Natural killer cell (primary cell): Measurements from ENCODE around the gene PNKD. TPM values are rescaled to one million over a fixed set of nuclear protein-coding genes. Genes with fewer than 3 reads are reported as not detected.

Source experiments
- ATAC-seq, 3 donors: fragments of 150-1000 bp in 2 of 3; fragments of 200-7000 bp in 1 of 3; cut with Tn5 transposase; 1 replicate in 1 of 3; 2 replicates in 2 of 3; pipeline ENCODE4 v1.10.0; 2021; ENCODE audit warnings: mild to moderate bottlenecking in 2 of 3, moderate library complexity in 2 of 3
- DNase-seq, 2 donors: peaks; one replicate each; pipeline versions ENCODE4 v3.0.0 to v3.0.0-alpha.2; 2013 to 2021; ENCODE audit warnings: mixed read lengths in 1 of 2
- H3K27ac ChIP-seq: one replicate; pipeline ENCODE4 v1.5.1; 2013; ENCODE audit warnings: mild to moderate bottlenecking, low read length
- H3K27me3 ChIP-seq: one replicate; pipeline ENCODE4 v1.6.1; 2013; ENCODE audit warnings: low read length; ENCODE audit not compliant: control insufficient read depth, insufficient read depth
- H3K36me3 ChIP-seq: one replicate; pipeline ENCODE4 v1.6.1; 2013; ENCODE audit warnings: low read length; ENCODE audit not compliant: control insufficient read depth, insufficient read depth
- H3K4me1 ChIP-seq: one replicate; pipeline ENCODE4 v1.6.1; 2013; ENCODE audit warnings: low read length; ENCODE audit not compliant: control insufficient read depth, insufficient read depth
- H3K4me3 ChIP-seq: one replicate; pipeline ENCODE4 v1.5.1; 2013; ENCODE audit warnings: low read length
- H3K9me3 ChIP-seq: one replicate; pipeline ENCODE4 v1.6.1; 2013; ENCODE audit warnings: low read length; ENCODE audit not compliant: control insufficient read depth, insufficient read depth
- H3K27ac Mint-ChIP-seq, 2 donors: one replicate each; pipeline ENCODE4 v1.8.0; 2022; ENCODE audit warnings: mild to moderate bottlenecking in 2 of 2, mixed read lengths in 2 of 2, moderate library complexity in 1 of 2
- H3K27me3 Mint-ChIP-seq, 2 donors: one replicate each; pipeline ENCODE4 v1.8.0; 2022; ENCODE audit warnings: low read depth in 2 of 2, mixed read lengths in 2 of 2
- H3K36me3 Mint-ChIP-seq: one replicate; pipeline ENCODE4 v1.8.0; 2022; ENCODE audit warnings: mixed read lengths
- H3K4me1 Mint-ChIP-seq, 2 donors: one replicate each; pipeline ENCODE4 v1.8.0; 2022; ENCODE audit warnings: mixed read lengths in 2 of 2
- H3K4me3 Mint-ChIP-seq: one replicate; pipeline ENCODE4 v1.8.0; 2022; ENCODE audit warnings: mild to moderate bottlenecking, moderate library complexity, mixed read lengths
- H3K9me3 Mint-ChIP-seq, 2 donors: one replicate each; pipeline ENCODE4 v1.8.0; 2022; ENCODE audit warnings: mixed read lengths in 2 of 2
- CTCF ChIP-seq: fragments of 200-600 bp; IDR thresholded peaks from one replicate; pipeline ENCODE4 v1.8.0; 2022; ENCODE audit warnings: antibody characterized with exemption
- WGBS: methylation state at CpG from one replicate; pipeline ENCODE4 v1.1.7; 2013; ENCODE audit warnings: missing lambda C conversion rate; ENCODE audit not compliant: insufficient coverage; 5-methylcytosine and 5-hydroxymethylcytosine counted together
- intact Hi-C: fragments of 100-400 bp; cut with micrococcal nuclease; formaldehyde crosslinking; loops from one replicate; pipeline ENCODE4 v1.14.2; 2022
- total RNA-seq, 4 donors: library from RNA; stranded (reverse); fragments of 120-200 nt in 1 of 4; gene quantifications; one replicate each; pipeline versions ENCODE4 v1.2.3 to v1.2.4, GENCODE V29; 2013 to 2022

Gene PNKD
- total RNA-seq, 3 donors from 2014 or later (not counting 1 experiment from before 2014, with no cell fraction given), result 18.8 to 21.3 (median 18.9) TPM

DNA sequence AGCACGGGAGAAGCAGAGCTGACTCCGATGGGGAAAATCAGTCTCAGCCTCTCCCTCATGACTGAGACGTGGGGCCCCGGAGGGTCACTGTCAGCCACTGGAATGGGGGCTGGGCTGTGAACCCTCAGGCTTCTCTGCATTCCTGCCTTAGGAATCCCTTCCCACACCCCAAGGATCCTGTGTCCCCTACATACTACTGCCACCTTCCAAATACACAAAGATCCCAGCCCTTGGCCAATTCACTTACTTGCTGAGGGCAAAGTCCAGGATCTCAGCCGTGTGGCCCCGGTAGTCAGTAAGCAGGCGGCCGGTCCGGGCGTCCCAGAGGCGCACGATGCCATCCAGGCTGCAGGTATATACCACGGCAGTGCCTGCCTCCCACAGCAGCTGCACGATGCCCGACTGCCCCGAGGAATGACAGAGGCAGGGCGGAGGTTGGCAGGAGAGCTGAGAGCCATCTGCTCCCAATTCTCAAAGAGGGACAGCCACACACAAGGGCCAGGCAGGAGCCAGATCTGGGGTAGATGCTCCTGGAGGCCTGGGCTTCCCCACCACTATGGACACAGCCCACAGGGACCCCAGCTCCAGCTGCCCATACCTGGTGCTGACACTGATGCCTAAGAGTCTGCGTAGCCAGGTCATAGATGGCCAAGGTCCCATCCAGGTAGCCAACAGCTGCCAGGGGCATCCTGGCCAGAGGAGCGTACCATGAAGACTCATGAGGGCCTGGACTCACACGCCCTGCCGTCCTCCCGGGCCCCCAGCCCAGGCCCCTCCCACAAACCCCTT, 5.4 kb upstream of the PNKD start:
- Histone ChIP-seq H3K9me3 (no peaks in the 10 kb centered on the region), H3K4me1 (peaks cover 48% of the 10 kb centered on the region), H3K4me3 (no peak overlapping the region), H3K27me3 (no peaks in the 10 kb centered on the region), H3K27ac (no peak overlapping the region), H3K36me3 (peaks cover 46% of the 10 kb centered on the region)
- no peaks in the 10 kb centered on the region for H3K9me3 Mint-ChIP-seq
- TF ChIP-seq CTCF, result no peak
- H3K27me3 Mint-ChIP-seq, result no peaks in the 10 kb centered on the region
- DNase-seq (no peak), ATAC-seq (no peak)
- no peaks in the 10 kb centered on the region for H3K36me3 Mint-ChIP-seq
- no peak overlapping the region for H3K4me3 Mint-ChIP-seq
- H3K27ac Mint-ChIP-seq, result peak overlapping the region in 1 of 2 donors; percentile 60
- WGBS, result 94% methylated on average over 22 of the region's 22 CpGs
- intact Hi-C loops, result no loop called here
- peaks cover 15 to 37% of the 10 kb centered on the region in 2 donors for H3K4me1 Mint-ChIP-seq

DNA sequence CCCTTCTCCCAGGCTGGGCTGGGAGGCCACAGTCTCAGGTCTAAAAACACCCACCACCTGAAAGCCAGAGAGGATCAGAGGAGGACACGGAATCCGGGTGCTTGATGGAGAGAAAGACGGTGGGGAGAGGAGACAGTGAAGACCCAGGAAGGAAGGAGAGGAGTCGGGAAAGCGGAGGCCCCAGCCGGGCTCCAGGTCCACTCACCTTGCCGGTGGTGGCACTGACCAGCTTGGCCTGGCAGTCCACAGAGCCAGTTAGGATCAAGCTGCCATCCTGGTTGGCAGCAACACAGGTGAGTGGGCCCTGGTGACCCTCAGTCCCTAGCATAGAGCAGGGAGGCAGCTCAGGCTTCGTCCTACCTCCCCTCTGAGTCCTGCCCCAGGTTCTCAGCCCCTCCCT, 4.7 kb upstream of the PNKD start:
- intact Hi-C loops, result no loop called here
- peaks cover 46% of the 10 kb centered on the region for H3K36me3 ChIP-seq

GRCh38 chr2:218266316-218266979, 3.9 kb upstream of the PNKD start:
- peaks cover 46% of the 10 kb centered on the region for H3K36me3 ChIP-seq

More for the DNA sequence above, 4.7 kb upstream of the PNKD start:
- TF ChIP-seq CTCF, result no peak
- Histone ChIP-seq H3K27ac (no peak overlapping the region), H3K27me3 (no peaks in the 10 kb centered on the region), H3K4me1 (peaks cover 48% of the 10 kb centered on the region), H3K9me3 (no peaks in the 10 kb centered on the region), H3K4me3 (no peak overlapping the region)
- Mint-ChIP-seq H3K4me3 (no peak overlapping the region), H3K4me1 (peaks cover 21 to 43% of the 10 kb centered on the region in 2 donors), H3K27me3 (no peaks in the 10 kb centered on the region), H3K9me3 (no peaks in the 10 kb centered on the region), H3K27ac (peak overlapping the region in 1 of 2 donors; percentile 60), H3K36me3 (no peaks in the 10 kb centered on the region)
- WGBS, result 94% methylated on average over 8 of the region's 8 CpGs
- DNase-seq (no peak), ATAC-seq (no peak)

More at GRCh38 chr2:218266316-218266979, 3.9 kb upstream of the PNKD start:
- no peak overlapping the region for H3K4me3 Mint-ChIP-seq
- H3K4me1 ChIP-seq, result peaks cover 48% of the 10 kb centered on the region
- no peak for DNase-seq
- H3K27me3 Mint-ChIP-seq, result no peaks in the 10 kb centered on the region
- H3K4me3 ChIP-seq, result no peak overlapping the region
- H3K9me3 Mint-ChIP-seq, result no peaks in the 10 kb centered on the region
- intact Hi-C loops, result no loop called here
- ATAC-seq, result no peak
- H3K36me3 Mint-ChIP-seq, result no peaks in the 10 kb centered on the region
- H3K27me3 ChIP-seq, result no peaks in the 10 kb centered on the region
- no peak for TF ChIP-seq CTCF
- H3K9me3 ChIP-seq, result no peaks in the 10 kb centered on the region
- H3K27ac Mint-ChIP-seq, result no peak overlapping the region
- H3K4me1 Mint-ChIP-seq, result peaks cover 29 to 52% of the 10 kb centered on the region in 2 donors
- H3K27ac ChIP-seq, result no peak overlapping the region
- 94% methylated on average over 15 of the region's 15 CpGs for WGBS
